GM21381 (cell line): ENCODE data around the gene KLF11.
"Not testable (repeated sequence)": the region's sequence is repeated elsewhere in the genome, so short reads cannot be mapped to it uniquely, and the experiment has no call there.

Source experiments
- ATAC-seq: cut with Tn5 transposase; IDR thresholded peaks from one replicate; pipeline ENCODE4 v1.9.1; 2021; ENCODE audit warnings: mild to moderate bottlenecking, moderate library complexity; ENCODE audit not compliant: unreplicated experiment

KLF11 gene

GRCh38 chr2:10080536-10081304 is 37.4 kb downstream of the KLF11 start:
- ATAC-seq: peak; percentile 21

GRCh38 chr2:10083046-10083445 is 39.7 kb downstream of the KLF11 start:
- ATAC-seq: no peak

DNA sequence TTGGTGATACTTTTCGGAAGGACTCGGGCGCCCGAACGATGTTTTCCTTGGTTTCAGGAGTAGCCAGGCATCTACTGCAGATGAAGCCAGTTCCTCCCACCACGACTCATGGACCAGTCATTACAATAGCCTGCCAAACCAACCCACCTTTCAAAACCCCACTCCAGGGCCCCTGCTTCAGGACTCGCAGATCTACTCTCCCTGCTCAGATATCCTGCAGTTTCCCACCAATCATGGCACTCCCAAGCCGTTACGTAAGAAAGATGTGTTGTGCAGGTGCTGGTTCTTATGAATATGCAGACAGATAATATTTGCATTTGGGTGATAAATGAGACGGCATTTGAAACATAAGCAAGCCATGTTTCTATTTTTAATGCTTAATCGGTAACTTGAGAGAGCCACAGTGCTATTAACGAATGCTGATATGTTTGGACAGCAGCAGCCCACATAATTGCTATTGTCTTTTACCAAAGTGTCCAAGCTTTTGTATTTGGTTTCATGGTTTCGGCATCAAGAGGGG is 40.4 kb downstream of the KLF11 start:
- peak; percentile 34 for ATAC-seq

DNA sequence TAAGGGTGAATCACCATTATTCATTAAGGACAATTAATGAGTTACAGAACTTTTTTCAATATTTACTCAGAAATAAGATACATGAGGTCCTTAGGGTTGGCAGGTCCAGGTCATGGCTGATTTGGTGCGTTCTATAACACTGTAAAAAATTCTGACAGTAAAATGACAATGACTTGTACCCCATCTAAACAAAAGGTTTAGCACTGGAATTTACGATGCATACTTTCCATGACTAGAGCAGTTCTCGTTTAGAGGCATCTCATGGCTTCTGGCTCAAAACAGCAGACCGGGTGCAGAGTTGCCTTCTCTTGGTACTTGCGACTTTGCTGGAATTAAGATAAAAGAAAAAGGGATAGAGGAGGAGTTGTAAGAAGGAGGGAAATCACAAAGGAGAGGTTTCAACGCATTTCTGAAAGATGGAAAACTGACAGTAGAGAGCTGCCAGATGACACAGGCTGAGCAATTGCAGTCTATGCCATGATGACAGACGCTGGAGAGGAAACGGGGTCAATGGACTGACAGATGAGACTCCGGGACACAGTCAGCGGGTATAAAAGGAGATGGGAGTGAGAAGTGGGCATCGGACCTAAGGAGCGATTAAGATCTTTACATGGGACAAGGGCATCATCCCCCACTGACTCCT is 41.0 kb downstream of the KLF11 start:
- ATAC-seq: no peak

GRCh38 chr2:10085043-10085667 is 41.8 kb downstream of the KLF11 start:
- no peak for ATAC-seq

DNA sequence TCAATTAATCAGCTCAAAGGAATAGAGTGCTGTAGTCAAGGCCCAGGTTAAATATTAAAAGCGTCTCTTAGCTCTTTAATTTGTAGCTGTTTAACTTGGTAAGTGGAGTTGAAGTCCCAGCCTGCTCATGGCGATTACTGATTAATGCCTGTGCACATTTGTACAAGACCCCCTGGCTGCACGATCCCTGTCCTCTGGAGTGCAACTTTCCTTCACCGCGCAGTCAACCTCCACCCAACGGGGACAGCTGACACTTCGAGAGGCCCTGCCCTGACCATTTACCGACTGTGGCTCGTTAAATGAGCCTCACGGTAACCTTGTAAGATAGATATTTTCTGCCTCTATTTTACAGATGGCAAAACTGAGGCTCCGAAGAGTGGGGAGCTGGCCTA is 42.3 kb downstream of the KLF11 start:
- no peak for ATAC-seq

DNA sequence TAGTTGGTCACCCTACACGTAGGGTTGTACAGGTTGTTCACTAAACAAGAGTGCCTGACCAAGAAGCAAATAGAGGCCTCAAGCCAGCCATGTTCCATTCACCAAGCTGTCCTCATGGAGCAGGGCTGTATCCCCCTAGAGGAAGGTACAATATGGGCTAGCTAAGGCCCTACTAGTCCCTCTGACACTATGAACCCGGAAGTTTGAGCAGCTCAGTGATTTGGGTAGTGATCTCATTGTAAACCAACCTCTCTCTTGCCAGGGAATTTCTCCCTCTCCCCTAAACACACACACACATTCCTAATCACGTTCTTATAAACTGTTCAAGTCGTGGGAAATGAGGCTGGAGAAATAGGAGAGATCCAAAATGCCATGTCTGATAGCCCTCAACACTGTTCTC is 43.6 kb downstream of the KLF11 start:
- ATAC-seq: no peak

GRCh38 chr2:10087360-10087759 is 44.0 kb downstream of the KLF11 start:
- no peak for ATAC-seq

- no peak for ATAC-seq
Observed at GRCh38 chr2:10089565-10090190, 46.3 kb downstream of the KLF11 start.

- ATAC-seq: no peak
Observed at GRCh38 chr2:10091182-10091888, 48.0 kb downstream of the KLF11 start.

DNA sequence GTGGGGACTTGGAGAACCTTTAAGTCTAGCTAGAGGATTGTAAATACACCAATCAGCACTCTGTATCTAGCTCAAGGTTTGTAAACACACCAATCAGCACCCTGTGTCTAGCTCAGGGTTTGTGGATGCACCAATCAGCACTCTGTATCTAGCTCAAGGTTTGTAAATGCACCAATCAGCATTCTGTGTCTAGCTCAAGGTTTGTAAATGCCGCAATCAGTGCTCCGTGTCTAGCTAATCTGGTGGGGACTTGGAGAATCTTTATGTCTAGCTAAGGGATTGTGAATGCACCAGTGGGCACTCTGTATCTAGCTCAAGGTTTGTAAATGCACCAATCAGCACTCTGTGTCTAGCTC is 48.5 kb downstream of the KLF11 start:
- ATAC-seq: not testable (repeated sequence)

DNA sequence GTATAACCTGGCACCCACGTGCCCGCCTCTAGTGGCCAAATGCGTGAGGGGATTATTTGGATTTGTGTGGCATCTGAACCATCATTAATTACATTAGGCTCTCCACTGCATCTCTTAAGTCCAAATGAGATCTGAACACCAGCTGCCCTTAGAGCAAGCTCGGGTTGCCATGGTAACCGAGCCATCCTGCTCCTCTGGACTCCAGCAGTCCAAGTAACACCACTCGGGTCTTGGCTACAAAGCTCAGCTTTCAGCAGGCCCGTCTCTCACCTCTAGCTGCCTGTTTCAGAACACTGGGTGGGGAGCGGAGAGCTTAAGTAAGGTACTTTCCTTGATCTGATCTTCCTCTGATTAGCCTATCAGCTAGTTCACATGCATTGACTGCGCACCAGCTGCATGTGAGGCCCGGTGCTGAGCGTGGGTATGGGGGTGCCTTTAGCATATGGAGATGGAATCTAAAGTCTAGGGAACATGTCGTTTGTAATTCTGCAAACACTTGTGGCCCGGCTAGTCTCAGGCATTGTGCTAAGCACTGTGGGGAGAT is 51.0 kb downstream of the KLF11 start:
- ATAC-seq: no peak

- ATAC-seq: no peak
Observed at GRCh38 chr2:10095175-10095574, 51.8 kb downstream of the KLF11 start.

DNA sequence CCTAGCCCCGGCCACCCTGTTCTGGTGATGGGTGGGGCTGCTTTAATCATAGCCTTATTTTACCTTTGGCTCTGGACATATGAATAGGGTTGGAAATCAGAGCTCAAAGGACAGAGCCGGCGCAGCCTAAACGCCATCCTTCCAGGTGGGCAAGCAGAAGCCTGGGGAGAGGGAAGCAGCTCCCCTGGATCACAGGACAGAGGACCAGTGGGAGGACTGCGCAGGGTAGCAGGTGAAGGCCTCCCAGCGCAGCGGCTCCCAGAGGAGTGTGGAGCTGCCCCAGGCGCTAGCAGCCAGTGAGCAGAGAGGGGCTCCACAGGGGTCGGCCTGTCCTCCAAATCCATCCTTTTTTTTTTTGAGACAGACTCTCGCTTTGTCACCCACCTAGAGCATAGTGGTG is 53.3 kb downstream of the KLF11 start:
- no peak for ATAC-seq

DNA sequence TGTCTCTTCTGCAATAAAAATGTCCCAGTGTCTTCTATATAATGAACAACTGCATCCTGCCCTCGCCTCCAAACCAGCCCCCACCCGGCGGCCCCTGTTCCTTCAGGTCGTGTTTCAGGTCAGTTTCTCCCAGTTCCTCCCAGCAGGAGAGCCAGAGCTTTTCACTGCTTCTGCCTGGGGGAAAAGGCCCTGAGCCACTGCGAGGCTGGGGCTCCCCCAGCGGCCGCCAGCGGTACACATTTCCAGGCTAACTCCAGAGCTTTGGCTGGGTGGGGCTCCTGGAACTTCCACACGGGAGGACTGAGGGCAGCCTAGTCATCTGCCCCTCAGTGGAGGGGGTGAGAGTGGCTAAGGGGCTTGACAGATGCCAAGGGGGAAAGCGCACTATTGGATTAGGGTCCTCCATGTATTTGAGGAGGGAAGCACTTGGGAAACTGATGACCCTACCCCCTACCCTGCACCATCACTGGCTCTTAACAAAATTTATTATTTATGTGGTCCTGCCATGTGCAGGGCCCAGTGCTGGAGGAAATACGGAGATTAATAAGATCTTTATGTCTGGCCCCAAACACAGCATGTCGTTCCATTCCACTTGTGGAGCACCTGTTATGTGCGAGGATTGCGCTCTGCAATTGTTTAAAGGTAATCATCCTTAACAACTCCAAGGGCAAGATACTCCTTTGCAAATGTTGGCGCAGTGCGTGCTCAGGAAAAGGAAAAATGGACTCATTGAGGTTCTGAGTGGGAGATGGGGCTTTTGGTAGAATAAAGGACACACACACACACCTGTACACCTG is 54.2 kb downstream of the KLF11 start:
- peak; percentile 66 for ATAC-seq

DNA sequence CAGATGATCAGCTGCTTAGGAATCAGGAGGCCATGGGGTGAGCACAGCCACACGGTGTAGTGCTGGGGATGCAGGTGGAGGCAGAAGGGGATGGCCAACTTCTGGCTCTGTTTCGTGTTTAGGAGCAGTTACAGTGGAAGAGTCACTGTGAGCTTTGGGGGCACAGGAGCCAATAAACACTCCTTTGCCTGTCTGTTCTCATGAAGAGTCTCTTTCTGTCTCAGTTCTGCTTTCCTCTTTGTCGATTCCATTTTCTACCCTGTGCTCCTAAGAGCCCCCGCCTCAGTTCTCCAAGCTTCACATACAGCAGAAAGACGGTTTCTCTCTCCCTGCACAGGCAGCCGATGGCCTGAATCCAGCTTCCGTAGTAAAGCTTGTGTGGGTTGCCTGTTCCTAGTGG is 58.1 kb downstream of the KLF11 start:
- ATAC-seq: no peak

DNA sequence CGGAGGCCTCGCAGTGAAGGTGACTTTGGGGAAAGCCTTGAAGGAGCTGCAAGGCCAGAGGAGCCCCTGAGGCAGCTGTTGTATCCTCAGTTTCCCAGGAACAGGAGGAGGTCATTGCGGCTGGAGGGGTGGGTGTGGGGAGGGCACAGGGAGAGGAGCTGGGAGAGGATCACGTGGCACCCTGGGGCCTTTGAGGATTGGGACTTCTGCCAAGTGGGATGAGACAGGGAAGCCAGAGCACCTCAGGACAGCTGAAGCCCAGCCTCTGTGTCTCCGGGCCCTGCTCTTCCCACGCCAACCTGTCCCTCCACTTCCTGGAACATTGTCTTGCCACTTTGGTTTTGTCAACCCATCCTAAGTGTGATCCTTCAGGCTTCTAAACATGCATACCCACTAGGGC is 59.8 kb downstream of the KLF11 start:
- ATAC-seq: no peak
